ENCODE results near the gene SUDS3. TPM values are rescaled to one million over a fixed set of nuclear protein-coding genes. Genes with fewer than 3 reads are reported as not detected.
"Not testable (repeated sequence)": the region's sequence is repeated elsewhere in the genome, so short reads cannot be mapped to it uniquely, and the experiment has no call there.

SUDS3 gene
- total RNA-seq, 1 donor from 2014 or later = 42.1 TPM

GRCh38 chr12:118353721-118354120, 22.6 kb upstream of the SUDS3 start:
- H3K4me1 Mint-ChIP-seq (ENCODE audit: unreplicated experiment) = peaks cover 9% of the 10 kb centered on the region
- no peaks in the 10 kb centered on the region for H3K9me3 Mint-ChIP-seq
- H3K4me3 Mint-ChIP-seq = no peak overlapping the region
- no peak overlapping the region for H3K27ac Mint-ChIP-seq
- TF ChIP-seq CTCF (conservative IDR thresholded peaks at IDR 0.05) = no peak
- H3K27me3 Mint-ChIP-seq = no peaks in the 10 kb centered on the region
- no peak for DNase-seq (ENCODE audit: extremely low spot score, unreplicated experiment)
- H3K36me3 Mint-ChIP-seq = peaks cover 7% of the 10 kb centered on the region

GRCh38 chr12:118354503-118354902, 21.9 kb upstream of the SUDS3 start:
- not testable (repeated sequence) for H3K27me3 Mint-ChIP-seq; H3K36me3 Mint-ChIP-seq; H3K9me3 Mint-ChIP-seq; H3K4me3 Mint-ChIP-seq; DNase-seq (ENCODE audit: extremely low spot score, unreplicated experiment); H3K27ac Mint-ChIP-seq
- peaks cover 12% of the 10 kb centered on the region for H3K4me1 Mint-ChIP-seq (ENCODE audit: unreplicated experiment)

GRCh38 chr12:118354903-118355302, 21.5 kb upstream of the SUDS3 start:
- Mint-ChIP-seq H3K4me3 (no peak overlapping the region), H3K36me3 (peaks cover 7% of the 10 kb centered on the region), H3K4me1 (ENCODE audit: unreplicated experiment) (peaks cover 12% of the 10 kb centered on the region), H3K9me3 (no peaks in the 10 kb centered on the region), H3K27ac (no peak overlapping the region), H3K27me3 (no peaks in the 10 kb centered on the region)
- no peak for DNase-seq (ENCODE audit: extremely low spot score, unreplicated experiment)
- no peak for TF ChIP-seq CTCF (conservative IDR thresholded peaks at IDR 0.05)

GRCh38 chr12:118355843-118356242, 20.5 kb upstream of the SUDS3 start:
- no peak for DNase-seq (ENCODE audit: extremely low spot score, unreplicated experiment)
- H3K4me1 Mint-ChIP-seq (ENCODE audit: unreplicated experiment) = peaks cover 12% of the 10 kb centered on the region
- no peaks in the 10 kb centered on the region for H3K9me3 Mint-ChIP-seq
- peaks cover 7% of the 10 kb centered on the region for H3K36me3 Mint-ChIP-seq
- no peak for TF ChIP-seq CTCF (conservative IDR thresholded peaks at IDR 0.05)
- H3K27ac Mint-ChIP-seq = no peak overlapping the region
- no peaks in the 10 kb centered on the region for H3K27me3 Mint-ChIP-seq
- no peak overlapping the region for H3K4me3 Mint-ChIP-seq

- peak overlapping the region; percentile 19 for H3K27ac Mint-ChIP-seq
- no peak for TF ChIP-seq CTCF (conservative IDR thresholded peaks at IDR 0.05)
Measured at GRCh38 chr12:118356809-118357256, 19.5 kb upstream of the SUDS3 start.

GRCh38 chr12:118357257-118358007, 18.9 kb upstream of the SUDS3 start:
- TF ChIP-seq CTCF (conservative IDR thresholded peaks at IDR 0.05) = peak; percentile 48
- Mint-ChIP-seq H3K27ac (peak overlapping the region; percentile 19), H3K4me3 (peak overlapping the region; percentile 33), H3K27me3 (no peaks in the 10 kb centered on the region), H3K9me3 (no peaks in the 10 kb centered on the region), H3K36me3 (peaks cover 7% of the 10 kb centered on the region), H3K4me1 (ENCODE audit: unreplicated experiment) (peaks cover 12% of the 10 kb centered on the region)
- DNase-seq (ENCODE audit: extremely low spot score, unreplicated experiment) = no peak

More at GRCh38 chr12:118356809-118357256, 19.5 kb upstream of the SUDS3 start:
- peaks cover 7% of the 10 kb centered on the region for H3K36me3 Mint-ChIP-seq
- H3K9me3 Mint-ChIP-seq = no peaks in the 10 kb centered on the region
- DNase-seq (ENCODE audit: extremely low spot score, unreplicated experiment) = no peak
- peak overlapping the region; percentile 33 for H3K4me3 Mint-ChIP-seq
- H3K4me1 Mint-ChIP-seq (ENCODE audit: unreplicated experiment) = peaks cover 12% of the 10 kb centered on the region
- H3K27me3 Mint-ChIP-seq = no peaks in the 10 kb centered on the region
